GM18499 (cell line): ENCODE measurements around the gene NTSR2.

Source experiments
- ATAC-seq: cut with Tn5 transposase; IDR thresholded peaks from one replicate; pipeline ENCODE4 v1.9.1; 2021; ENCODE audit warnings: moderate number of reproducible peaks; ENCODE audit not compliant: insufficient read depth, unreplicated experiment

The NTSR2 gene

GRCh38 chr2:11699686-11700670, 30.0 kb upstream of the NTSR2 start:
- no peak for ATAC-seq

GRCh38 chr2:11698009-11698922, 28.3 kb upstream of the NTSR2 start:
- no peak for ATAC-seq

GRCh38 chr2:11697103-11697871, 27.3 kb upstream of the NTSR2 start:
- ATAC-seq = no peak

GRCh38 chr2:11696736-11697102, 26.7 kb upstream of the NTSR2 start:
- no peak for ATAC-seq

GRCh38 chr2:11695576-11695975, 25.6 kb upstream of the NTSR2 start:
- no peak for ATAC-seq

- peak; percentile 60 for ATAC-seq
Measured at GRCh38 chr2:11692966-11693521, 23.0 kb upstream of the NTSR2 start.

GRCh38 chr2:11691076-11691660, 21.2 kb upstream of the NTSR2 start:
- ATAC-seq = no peak

- peak; percentile 64 for ATAC-seq
Measured at GRCh38 chr2:11688222-11689069, 18.5 kb upstream of the NTSR2 start.

- ATAC-seq = no peak
Measured at GRCh38 chr2:11687736-11688135, 17.7 kb upstream of the NTSR2 start.

- ATAC-seq = no peak
Measured at GRCh38 chr2:11685906-11686470, 16.0 kb upstream of the NTSR2 start.

- no peak for ATAC-seq
Measured at GRCh38 chr2:11684894-11685460, 15.0 kb upstream of the NTSR2 start.

- ATAC-seq = no peak
Measured at GRCh38 chr2:11683966-11684365, 14.0 kb upstream of the NTSR2 start.

GRCh38 chr2:11683476-11683875, 13.5 kb upstream of the NTSR2 start:
- no peak for ATAC-seq

- ATAC-seq = no peak
Measured at GRCh38 chr2:11682590-11682915, 12.6 kb upstream of the NTSR2 start.

- ATAC-seq = no peak
Measured at GRCh38 chr2:11681722-11682589, 12.0 kb upstream of the NTSR2 start.

GRCh38 chr2:11680901-11681721, 11.1 kb upstream of the NTSR2 start:
- no peak for ATAC-seq
